Germinal center (tissue), 1 donor: ENCODE measurements around the gene ZNRF2.
A peak's percentile ranks its signal among the peaks of the same experiment; 100 is the strongest.

ENCODE experiments used
- DNase-seq: peaks from one replicate; pipeline ENCODE4 v3.0.0; 2012; ENCODE audit warnings: mixed read lengths, low spot score

Gene ZNRF2

DNA sequence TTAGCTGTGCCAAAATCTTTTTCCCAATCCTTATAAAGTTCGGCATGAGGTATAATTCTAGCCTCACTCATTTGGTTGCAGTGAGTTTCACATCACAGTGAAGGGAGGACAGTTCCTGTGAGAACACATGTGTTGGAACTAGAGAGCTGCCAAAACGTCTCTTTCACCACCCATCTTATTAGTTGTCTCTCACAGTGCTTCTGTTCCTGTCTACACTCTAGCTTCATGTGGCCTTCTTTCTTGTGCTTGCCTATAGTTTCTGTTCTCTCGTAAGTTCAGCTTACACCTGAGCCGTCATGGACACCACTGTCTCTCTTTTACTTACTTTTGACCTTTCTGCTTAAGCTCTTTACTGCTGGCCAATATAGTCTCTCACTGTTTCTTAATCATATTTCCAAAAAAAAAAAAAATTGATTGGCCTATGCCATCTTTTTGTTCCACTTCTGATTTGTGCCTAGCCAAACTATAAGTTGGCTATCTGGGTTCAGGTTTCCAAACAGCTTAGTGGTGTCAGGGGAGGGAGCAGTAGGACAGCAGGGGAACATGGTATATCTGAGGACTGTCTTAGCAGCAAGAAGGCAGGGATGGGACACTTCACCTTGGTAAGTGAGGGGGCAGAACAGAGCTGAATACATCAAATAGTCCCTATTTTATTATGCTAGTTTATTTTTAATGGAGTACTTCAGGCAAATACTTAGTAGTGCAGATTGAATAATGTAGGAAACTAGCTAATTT, 38.0 kb downstream of the ZNRF2 start:
- DNase-seq: peak; percentile 24

DNA sequence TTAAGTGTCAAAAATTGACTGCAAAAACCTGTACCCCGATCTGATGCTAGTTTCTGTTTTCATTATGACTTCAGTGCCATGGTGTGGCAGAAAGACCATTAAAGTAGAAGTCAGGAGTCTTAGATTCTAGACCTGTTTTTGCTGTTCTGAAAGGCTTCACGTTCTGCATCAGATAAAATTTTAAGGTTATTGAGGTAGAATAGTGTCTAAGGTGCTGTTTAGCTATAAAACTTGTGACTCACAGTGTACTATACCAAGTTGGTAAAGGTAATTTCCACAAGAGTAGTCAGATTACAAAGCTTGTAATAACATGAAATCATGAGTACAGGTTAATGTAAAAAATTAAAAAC, 38.6 kb downstream of the ZNRF2 start:
- no peak for DNase-seq

GRCh38 chr7:30327813-30328212, 43.4 kb downstream of the ZNRF2 start:
- no peak for DNase-seq

DNA sequence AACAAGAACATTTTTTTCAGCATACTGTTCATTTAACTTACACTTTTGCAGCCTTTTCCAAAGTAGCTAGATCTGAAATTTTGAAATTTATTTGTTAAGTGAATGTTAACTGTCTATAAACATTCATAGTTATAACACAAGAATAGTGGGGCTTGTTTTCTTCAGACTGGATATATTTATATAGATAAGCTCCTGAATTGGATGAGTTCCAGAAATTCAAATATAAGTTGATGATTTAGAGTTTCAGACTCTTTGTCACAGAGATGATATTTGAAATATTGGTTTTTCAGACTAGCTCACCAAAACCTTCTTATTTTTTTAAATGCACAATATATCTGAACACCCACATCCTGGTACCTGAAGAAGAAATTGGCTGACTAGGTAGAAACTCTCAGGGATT, 44.0 kb downstream of the ZNRF2 start:
- DNase-seq: no peak

DNA sequence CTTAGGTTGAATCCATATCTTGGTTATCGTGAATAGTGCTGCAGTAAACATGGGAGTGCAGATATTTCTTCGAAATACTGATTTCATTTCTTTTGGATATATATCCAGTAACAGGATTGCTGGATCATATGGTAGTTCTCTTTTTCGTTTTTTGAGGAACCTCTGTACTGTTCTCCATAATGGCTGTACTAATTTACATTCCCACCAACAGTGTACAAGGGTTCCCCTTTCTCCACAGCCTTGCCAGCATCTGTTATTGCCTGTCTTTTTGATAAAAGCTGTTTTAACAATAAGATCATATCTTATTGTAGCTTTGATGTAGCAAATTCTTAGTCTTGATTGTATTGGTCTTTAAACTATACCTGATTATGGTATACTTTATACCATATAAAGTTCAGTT, 45.3 kb downstream of the ZNRF2 start:
- DNase-seq: no peak

DNA sequence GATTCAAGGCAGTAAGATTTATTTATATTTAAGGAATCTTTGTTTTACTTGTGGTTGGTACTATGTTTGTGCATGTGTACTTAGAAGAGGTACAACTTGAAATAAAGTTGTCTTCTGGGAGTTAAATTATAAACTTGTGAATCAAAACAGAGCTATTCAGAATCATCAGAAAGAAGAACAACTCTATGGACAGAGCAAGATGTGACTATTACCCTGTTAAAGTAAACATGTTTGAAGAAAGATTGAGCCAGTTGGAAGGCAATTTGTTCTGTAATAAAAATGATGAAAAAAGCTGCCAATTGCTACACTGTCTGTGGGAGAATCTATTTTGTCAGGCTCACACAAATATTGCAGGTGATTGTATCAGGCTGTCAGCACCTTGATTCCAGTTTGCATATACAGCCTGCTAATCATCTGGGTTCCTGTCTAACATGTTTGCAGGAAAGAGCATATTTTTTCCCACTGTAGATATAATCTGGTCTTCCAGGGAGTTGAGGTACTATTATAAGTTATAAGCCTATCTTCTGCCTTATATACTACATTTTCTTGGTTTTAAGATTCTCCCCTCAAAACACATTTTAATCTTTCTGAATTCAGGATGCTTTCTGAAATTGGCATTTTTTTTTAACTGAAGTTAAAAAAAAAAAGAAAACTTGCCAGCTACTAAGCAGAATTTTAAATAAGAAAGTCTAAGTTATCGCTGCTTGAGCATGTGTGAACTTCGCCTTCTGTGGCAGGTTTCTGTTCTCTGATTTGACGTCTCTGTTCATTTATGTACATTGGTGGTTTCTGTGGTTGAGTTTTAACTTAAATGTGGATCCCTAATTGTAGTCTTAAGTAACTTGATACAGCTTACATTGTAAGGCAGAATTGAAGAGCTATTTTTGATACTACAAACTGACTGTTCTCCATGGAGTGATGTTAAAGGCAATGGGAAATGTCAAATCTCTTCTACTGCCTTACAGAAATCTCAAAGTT, 46.0 kb downstream of the ZNRF2 start:
- DNase-seq: peak; percentile 42

- DNase-seq: no peak
Observed at GRCh38 chr7:30331338-30331737, 46.9 kb downstream of the ZNRF2 start.

DNA sequence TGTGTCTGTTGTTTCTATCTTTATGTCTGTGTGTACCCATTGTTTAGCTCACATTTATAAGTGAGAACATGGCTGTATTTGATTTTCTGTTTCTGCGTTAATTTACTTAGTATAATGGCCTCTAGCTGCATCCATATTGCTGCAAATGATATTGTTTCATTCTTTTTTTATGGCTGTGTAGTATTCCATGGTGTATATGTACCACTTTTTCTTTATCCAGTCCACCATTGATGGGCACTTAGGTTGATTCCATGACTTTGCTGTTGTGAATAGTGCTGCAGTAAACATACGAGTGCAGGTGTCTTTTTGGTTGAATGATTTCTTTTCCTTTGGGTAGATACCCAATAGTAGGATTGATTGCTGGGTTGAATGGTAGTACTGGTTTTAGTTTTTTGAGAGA, 48.2 kb downstream of the ZNRF2 start:
- DNase-seq: no peak

GRCh38 chr7:30335763-30336487, 51.5 kb downstream of the ZNRF2 start:
- DNase-seq: no peak

GRCh38 chr7:30344513-30344912, 60.1 kb downstream of the ZNRF2 start:
- DNase-seq: no peak

DNA sequence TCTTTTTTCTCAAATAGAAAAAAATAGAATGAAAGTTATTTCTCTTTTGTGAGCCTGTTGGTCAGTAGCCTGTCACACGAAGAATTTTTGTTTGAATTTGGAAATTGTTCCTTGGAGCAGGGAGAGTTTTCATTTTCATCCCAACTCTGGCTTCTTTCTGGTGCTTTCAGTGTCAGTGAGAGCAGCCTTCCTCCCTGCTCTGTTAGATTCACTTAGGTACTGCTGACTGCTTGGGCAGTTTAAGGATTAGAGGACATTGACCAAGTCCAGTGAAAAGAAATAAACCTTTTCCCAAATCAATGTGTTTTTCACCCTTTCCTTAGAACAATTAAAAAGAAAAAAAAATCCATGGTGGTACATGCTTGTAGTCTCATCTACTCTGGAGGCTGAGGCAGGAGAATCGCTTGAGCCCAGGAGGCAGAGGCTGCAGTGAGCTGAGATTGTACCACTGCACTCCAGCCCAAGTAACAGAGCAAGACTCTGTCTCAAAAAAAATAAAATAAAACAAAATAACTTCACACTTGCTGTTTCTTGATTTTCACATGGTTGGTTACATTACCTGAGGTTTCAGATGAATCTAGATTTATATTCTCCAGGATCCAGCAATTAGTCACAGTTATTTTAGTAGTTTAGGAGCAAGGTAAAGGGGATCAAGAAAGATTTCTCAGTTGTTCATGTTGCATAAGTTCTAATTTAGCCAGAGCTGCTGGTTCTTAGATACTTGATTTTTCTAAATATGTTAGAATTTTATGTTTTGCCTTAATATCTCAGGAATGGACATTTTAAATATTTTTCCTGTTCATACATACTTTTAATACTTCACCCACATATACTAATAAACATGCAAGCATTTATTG, 63.1 kb downstream of the ZNRF2 start:
- no peak for DNase-seq

GRCh38 chr7:30348083-30348560, 63.7 kb downstream of the ZNRF2 start:
- no peak for DNase-seq

DNA sequence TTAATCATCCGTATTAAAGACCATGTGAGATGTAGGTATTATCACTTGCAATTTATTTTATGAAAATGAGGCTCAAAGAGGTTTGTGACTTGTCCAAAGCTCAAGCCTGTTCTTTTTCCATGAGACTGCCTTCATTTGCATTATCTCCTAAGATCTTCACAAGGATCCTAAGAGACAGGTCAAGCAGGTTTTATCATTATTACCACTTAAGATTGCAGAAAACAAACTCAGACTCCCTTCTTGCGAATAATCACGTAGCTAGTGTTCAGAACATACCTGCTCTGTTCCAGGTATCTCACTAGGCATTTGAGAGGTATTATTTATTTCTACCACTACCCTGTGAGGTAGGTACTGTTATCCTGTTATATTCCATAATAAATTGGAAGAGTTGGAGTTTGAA, 64.8 kb downstream of the ZNRF2 start:
- no peak for DNase-seq

GRCh38 chr7:30349816-30350215, 65.4 kb downstream of the ZNRF2 start:
- DNase-seq: no peak

- DNase-seq: no peak
Observed at GRCh38 chr7:30351286-30351685, 66.9 kb downstream of the ZNRF2 start.

DNA sequence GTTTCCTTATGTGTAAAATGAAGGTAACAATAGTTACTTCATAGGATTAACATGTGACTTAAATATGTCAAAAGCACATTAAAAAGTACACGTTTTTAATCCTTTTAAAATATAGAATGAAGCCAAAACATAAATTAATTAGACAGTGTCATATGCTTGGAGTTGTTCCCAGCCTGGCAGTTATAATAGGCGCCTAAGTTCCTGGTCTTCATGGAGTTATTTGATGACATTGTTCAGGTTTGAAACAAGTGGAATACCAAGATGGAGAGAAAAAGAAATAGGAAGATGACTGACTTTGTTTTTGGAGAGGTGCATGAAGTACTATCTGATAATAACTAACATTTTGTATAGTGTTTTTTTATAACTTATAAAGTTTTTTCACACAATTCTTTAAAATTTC, 67.3 kb downstream of the ZNRF2 start:
- no peak for DNase-seq

DNA sequence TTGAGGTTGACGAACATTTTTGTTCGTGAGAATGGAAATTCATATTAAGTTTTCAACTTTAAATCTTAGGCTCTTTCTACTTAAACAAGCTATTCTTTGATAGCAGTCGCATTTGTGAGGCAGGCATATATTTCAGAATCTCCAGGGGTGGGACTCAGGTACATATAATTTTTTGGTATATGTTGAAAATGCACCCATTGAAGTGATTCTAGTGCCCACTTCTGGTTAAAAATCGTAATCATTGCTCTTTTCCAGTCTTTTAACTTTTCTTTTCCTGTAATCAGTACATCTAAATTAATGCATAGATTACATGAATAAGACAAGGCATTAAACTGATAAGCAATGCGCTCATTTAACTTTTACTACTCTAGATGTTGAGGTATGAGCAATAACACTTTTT, 67.8 kb downstream of the ZNRF2 start:
- DNase-seq: no peak

GRCh38 chr7:30353532-30353931, 69.1 kb downstream of the ZNRF2 start:
- DNase-seq: no peak

DNA sequence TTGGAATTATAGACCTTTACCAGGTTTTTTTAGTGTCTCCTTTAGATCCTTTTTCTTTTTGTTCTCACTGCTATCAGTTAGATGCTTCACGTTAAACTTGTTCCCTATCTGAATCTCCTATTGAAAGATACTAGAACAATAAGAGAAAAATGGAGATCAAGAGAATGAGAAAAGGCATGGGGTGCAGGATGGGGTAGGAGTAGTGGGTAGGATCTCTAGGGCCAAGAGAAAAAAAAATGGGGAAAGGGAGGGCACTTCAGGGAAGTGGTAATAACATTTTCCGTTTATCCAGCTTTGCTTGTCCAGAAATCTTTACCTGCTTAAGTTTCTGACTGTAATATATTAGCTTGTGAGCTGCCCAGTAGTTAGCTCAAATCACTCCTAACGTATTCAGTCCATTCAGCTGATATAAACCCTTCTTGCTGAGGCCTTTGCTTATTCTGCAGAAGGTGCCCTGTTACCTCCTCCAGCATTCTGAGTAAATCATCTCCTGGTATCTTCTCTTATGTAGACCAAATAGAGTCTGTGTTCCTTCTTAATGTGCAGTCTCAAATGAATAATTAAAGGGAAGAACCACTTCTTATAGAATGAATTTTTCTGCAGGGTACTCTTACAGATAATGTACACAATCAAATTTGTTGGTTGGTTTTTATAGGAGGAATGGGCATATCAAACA, 69.7 kb downstream of the ZNRF2 start:
- DNase-seq: no peak

- no peak for DNase-seq
Observed at GRCh38 chr7:30354791-30355190, 70.4 kb downstream of the ZNRF2 start.

DNA sequence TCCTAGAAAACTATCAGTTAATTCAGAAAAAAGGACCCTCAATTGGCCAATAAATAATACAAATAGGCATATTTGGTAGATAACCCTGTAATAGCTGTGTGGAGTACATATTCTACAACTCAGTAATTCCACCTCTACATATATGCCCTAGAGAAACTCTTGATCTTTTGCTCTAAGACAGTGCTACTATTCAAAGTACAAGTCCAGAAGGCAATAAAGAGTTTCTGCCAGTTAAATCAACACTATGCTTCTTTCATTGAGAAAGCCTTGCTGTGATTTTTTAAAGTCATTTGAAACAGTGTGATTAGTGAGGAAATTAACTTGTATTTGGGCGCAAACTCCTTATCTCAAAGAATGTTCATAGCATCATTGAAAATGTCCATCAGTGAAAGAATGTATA, 75.6 kb downstream of the ZNRF2 start:
- no peak for DNase-seq
